HEK293 (cell line): ENCODE data around the gene KLHDC4.

ENCODE experiments used
- ATF2 ChIP-seq: fragments of 450-650 bp; formaldehyde crosslinking; IDR thresholded peaks from 2 replicates; pipeline ENCODE4 v1.5.1; 2016; ENCODE audit warnings: missing biosample characterization, missing genetic modification characterization, low read depth
- HOXA7 ChIP-seq: sonication (generic); formaldehyde crosslinking; IDR thresholded peaks from 2 replicates; pipeline ENCODE4 v1.8.1; 2022; ENCODE audit warnings: missing genetic modification reagents, borderline replicate concordance
- SALL2 ChIP-seq: fragments of 450-650 bp; formaldehyde crosslinking; IDR thresholded peaks from 2 replicates; pipeline ENCODE4 v1.5.0; 2017; ENCODE audit warnings: missing biosample characterization, mild to moderate bottlenecking, missing genetic modification characterization, borderline replicate concordance
- SP2 ChIP-seq: fragments of 450-650 bp; formaldehyde crosslinking; IDR thresholded peaks from 2 replicates; pipeline ENCODE4 v1.5.1; 2016; ENCODE audit warnings: missing biosample characterization, missing genetic modification characterization
- YY1 ChIP-seq: fragments of 450-650 bp; formaldehyde crosslinking; IDR thresholded peaks from 2 replicates; pipeline ENCODE4 v1.5.1; 2018; ENCODE audit warnings: missing biosample characterization, missing genetic modification characterization
- ZBTB1 ChIP-seq: fragments of 450-650 bp; formaldehyde crosslinking; IDR thresholded peaks from 2 replicates; pipeline ENCODE4 v1.5.1; 2016; ENCODE audit warnings: missing biosample characterization, missing genetic modification characterization
- ZBTB20 ChIP-seq: fragments of 450-650 bp; formaldehyde crosslinking; IDR thresholded peaks from 2 replicates; pipeline ENCODE4 v1.5.1; 2016; ENCODE audit warnings: missing biosample characterization, missing genetic modification characterization
- ZBTB7A ChIP-seq: fragments of 450-650 bp; formaldehyde crosslinking; IDR thresholded peaks from 2 replicates; pipeline ENCODE4 v1.5.1; 2016; ENCODE audit warnings: low read depth, missing biosample characterization, missing genetic modification characterization
- ZNF2 ChIP-seq: fragments of 450-650 bp; formaldehyde crosslinking; IDR thresholded peaks from 2 replicates; pipeline ENCODE4 v1.5.1; 2016; ENCODE audit warnings: missing biosample characterization, missing genetic modification characterization
- ZNF76 ChIP-seq: fragments of 450-650 bp; formaldehyde crosslinking; IDR thresholded peaks from 2 replicates; pipeline ENCODE4; 2016; ENCODE audit warnings: low read depth, missing biosample characterization, missing genetic modification characterization, borderline replicate concordance
- ZNF843 ChIP-seq: fragments of 450-650 bp; formaldehyde crosslinking; IDR thresholded peaks from 2 replicates; pipeline ENCODE4 v1.5.1; 2016; ENCODE audit warnings: missing biosample characterization, missing genetic modification characterization
- TF ChIP-seq, protein P1 (sequence below): fragments of 450-650 bp; formaldehyde crosslinking; IDR thresholded peaks from 2 replicates; pipeline ENCODE4 v1.5.1; 2016; ENCODE audit warnings: missing biosample characterization, missing genetic modification characterization
- TF ChIP-seq, protein P2 (sequence below): fragments of 450-650 bp; formaldehyde crosslinking; IDR thresholded peaks from 2 replicates; pipeline ENCODE4 v1.5.1; 2016; ENCODE audit warnings: missing biosample characterization, missing genetic modification characterization

DNA sequence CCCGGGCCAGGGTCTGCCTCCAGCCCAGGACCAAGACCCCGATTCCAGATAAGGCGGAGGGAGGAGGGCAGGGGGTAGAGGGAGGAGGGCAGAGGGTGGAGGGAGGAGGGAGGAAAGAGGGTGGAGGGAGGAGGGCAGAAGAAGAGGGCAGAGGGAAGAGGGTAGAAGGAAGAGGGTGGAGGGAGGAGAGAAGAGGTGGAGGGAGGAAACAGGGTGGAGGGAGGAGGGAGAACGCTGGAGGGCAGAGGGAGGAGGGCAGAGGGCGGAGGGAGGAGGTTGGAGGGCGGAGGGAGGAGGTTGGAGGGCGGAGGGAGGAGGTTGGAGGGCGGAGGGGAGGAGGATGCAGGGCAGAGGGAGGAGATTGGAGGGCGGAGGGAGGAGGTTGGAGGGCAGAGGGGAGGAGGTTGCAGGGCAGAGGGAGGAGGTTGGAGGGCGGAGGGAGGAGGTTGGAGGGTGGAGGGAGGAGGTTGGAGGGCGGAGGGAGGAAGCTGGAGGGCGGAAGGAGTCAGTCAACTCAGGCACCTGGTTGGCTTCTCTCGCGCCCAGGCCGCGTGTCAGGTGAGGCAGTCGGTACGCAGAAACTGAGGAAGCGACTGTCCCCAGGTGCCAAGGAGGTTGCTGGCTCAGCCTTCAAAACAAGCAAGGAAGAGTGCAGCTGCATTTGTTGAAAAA lies 65.2 kb downstream of the KLHDC4 start:
- no peak for TF ChIP-seq ZNF843 (tag by site-specific recombination)
- TF ChIP-seq ZNF76 (tag by site-specific recombination): no peak
- no peak for TF ChIP-seq ZBTB20 (tag by site-specific recombination)
- no peak for TF ChIP-seq YY1 (tag by site-specific recombination)
- TF ChIP-seq, protein P1, sequence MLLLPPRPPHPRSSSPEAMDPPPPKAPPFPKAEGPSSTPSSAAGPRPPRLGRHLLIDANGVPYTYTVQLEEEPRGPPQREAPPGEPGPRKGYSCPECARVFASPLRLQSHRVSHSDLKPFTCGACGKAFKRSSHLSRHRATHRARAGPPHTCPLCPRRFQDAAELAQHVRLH (tag by site-specific recombination): no peak
- TF ChIP-seq, protein P2, sequence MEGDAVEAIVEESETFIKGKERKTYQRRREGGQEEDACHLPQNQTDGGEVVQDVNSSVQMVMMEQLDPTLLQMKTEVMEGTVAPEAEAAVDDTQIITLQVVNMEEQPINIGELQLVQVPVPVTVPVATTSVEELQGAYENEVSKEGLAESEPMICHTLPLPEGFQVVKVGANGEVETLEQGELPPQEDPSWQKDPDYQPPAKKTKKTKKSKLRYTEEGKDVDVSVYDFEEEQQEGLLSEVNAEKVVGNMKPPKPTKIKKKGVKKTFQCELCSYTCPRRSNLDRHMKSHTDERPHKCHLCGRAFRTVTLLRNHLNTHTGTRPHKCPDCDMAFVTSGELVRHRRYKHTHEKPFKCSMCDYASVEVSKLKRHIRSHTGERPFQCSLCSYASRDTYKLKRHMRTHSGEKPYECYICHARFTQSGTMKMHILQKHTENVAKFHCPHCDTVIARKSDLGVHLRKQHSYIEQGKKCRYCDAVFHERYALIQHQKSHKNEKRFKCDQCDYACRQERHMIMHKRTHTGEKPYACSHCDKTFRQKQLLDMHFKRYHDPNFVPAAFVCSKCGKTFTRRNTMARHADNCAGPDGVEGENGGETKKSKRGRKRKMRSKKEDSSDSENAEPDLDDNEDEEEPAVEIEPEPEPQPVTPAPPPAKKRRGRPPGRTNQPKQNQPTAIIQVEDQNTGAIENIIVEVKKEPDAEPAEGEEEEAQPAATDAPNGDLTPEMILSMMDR (tag by site-specific recombination): no peak
- TF ChIP-seq SP2 (tag by site-specific recombination): no peak
- no peak for TF ChIP-seq ZBTB1 (tag by site-specific recombination)
- TF ChIP-seq SALL2 (tag by site-specific recombination): no peak
- TF ChIP-seq ATF2 (tag by site-specific recombination): no peak
- no peak for TF ChIP-seq HOXA7 (CRISPR knock-in tag)
- no peak for TF ChIP-seq ZBTB7A (tag by site-specific recombination)
- no peak for TF ChIP-seq ZNF2 (tag by site-specific recombination)
